ENCODE data around the gene FAM219B.

The FAM219B gene

GRCh38 chr15:74850393-74850792, 56.3 kb downstream of the FAM219B start:
- TF ChIP-seq CEBPB (IDR thresholded peaks at IDR 0.05) (no peak), RAD21 (IDR thresholded peaks at IDR 0.05; ENCODE audit: low read depth) (no peak), NFIC (IDR thresholded peaks at IDR 0.05) (no peak), USF1 (IDR thresholded peaks at IDR 0.05) (no peak), CREB1 (IDR thresholded peaks at IDR 0.05; ENCODE audit: low read depth) (no peak), EGR1 (IDR thresholded peaks at IDR 0.05) (no peak), TAF1 (IDR thresholded peaks at IDR 0.05; ENCODE audit: low read depth) (no peak), YY1 (IDR thresholded peaks at IDR 0.05; ENCODE audit: low read depth) (no peak), TCF12 (IDR thresholded peaks at IDR 0.05; ENCODE audit: low read depth) (no peak), EP300 (IDR thresholded peaks at IDR 0.05; ENCODE audit: borderline replicate concordance) (no peak), FOXM1 (IDR thresholded peaks at IDR 0.05; ENCODE audit: borderline replicate concordance, low read depth) (no peak), ZBTB7A (IDR thresholded peaks at IDR 0.05; ENCODE audit: low read depth) (no peak), TEAD4 (IDR thresholded peaks at IDR 0.05) (no peak)
- TF ChIP-seq, protein P1, sequence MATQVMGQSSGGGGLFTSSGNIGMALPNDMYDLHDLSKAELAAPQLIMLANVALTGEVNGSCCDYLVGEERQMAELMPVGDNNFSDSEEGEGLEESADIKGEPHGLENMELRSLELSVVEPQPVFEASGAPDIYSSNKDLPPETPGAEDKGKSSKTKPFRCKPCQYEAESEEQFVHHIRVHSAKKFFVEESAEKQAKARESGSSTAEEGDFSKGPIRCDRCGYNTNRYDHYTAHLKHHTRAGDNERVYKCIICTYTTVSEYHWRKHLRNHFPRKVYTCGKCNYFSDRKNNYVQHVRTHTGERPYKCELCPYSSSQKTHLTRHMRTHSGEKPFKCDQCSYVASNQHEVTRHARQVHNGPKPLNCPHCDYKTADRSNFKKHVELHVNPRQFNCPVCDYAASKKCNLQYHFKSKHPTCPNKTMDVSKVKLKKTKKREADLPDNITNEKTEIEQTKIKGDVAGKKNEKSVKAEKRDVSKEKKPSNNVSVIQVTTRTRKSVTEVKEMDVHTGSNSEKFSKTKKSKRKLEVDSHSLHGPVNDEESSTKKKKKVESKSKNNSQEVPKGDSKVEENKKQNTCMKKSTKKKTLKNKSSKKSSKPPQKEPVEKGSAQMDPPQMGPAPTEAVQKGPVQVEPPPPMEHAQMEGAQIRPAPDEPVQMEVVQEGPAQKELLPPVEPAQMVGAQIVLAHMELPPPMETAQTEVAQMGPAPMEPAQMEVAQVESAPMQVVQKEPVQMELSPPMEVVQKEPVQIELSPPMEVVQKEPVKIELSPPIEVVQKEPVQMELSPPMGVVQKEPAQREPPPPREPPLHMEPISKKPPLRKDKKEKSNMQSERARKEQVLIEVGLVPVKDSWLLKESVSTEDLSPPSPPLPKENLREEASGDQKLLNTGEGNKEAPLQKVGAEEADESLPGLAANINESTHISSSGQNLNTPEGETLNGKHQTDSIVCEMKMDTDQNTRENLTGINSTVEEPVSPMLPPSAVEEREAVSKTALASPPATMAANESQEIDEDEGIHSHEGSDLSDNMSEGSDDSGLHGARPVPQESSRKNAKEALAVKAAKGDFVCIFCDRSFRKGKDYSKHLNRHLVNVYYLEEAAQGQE (IDR thresholded peaks at IDR 0.05; ENCODE audit: low read depth): no peak
- TF ChIP-seq, protein P2, sequence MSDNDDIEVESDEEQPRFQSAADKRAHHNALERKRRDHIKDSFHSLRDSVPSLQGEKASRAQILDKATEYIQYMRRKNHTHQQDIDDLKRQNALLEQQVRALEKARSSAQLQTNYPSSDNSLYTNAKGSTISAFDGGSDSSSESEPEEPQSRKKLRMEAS (IDR thresholded peaks at IDR 0.05): no peak
